Measurements from ENCODE around the gene PHGDH. TPM values are rescaled to one million over a fixed set of nuclear protein-coding genes. Genes with fewer than 3 reads are reported as not detected.

PHGDH gene
- total RNA-seq, 2 donors from 2014 or later, result 185 to 307 TPM

DNA sequence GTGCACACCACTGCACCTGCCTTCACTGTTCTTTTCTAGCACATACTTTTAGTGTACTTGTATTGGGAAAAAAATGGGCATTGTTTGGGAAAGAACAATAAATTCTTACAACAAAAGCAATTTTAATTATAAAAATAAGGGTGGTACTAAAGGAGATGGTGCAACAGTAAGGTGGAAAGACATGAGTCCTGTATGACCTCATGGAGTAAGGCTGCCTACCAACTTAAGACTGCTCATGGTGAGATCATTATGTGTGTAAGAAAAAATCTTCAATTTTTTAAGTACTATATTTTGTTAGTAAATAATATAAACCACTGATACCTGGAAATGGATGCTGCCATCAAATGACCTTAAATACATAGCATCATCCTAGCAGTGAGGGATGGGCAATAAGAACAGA lies 29.6 kb upstream of the PHGDH start:
- intact Hi-C loops (cut with DNase I), result no loop called here
- Histone ChIP-seq H3K36me3 (no peaks in the 10 kb centered on the region), H3K9me3 (no peaks in the 10 kb centered on the region), H3K4me3 (no peak overlapping the region), H3K27me3 (replicated peaks; ENCODE audit: insufficient read depth) (no peaks in the 10 kb centered on the region), H3K27ac (no peak overlapping the region), H3K4me1 (replicated peaks) (peaks cover under 1% of the 10 kb centered on the region)
- TF ChIP-seq POLR2A (IDR thresholded peaks at IDR 0.05) (no peak), POLR2AphosphoS5 (IDR thresholded peaks at IDR 0.05) (no peak)
- TF ChIP-seq, protein P1, sequence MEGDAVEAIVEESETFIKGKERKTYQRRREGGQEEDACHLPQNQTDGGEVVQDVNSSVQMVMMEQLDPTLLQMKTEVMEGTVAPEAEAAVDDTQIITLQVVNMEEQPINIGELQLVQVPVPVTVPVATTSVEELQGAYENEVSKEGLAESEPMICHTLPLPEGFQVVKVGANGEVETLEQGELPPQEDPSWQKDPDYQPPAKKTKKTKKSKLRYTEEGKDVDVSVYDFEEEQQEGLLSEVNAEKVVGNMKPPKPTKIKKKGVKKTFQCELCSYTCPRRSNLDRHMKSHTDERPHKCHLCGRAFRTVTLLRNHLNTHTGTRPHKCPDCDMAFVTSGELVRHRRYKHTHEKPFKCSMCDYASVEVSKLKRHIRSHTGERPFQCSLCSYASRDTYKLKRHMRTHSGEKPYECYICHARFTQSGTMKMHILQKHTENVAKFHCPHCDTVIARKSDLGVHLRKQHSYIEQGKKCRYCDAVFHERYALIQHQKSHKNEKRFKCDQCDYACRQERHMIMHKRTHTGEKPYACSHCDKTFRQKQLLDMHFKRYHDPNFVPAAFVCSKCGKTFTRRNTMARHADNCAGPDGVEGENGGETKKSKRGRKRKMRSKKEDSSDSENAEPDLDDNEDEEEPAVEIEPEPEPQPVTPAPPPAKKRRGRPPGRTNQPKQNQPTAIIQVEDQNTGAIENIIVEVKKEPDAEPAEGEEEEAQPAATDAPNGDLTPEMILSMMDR (IDR thresholded peaks at IDR 0.05), result no peak
- no peak for DNase-seq (ENCODE audit: low spot score)

DNA sequence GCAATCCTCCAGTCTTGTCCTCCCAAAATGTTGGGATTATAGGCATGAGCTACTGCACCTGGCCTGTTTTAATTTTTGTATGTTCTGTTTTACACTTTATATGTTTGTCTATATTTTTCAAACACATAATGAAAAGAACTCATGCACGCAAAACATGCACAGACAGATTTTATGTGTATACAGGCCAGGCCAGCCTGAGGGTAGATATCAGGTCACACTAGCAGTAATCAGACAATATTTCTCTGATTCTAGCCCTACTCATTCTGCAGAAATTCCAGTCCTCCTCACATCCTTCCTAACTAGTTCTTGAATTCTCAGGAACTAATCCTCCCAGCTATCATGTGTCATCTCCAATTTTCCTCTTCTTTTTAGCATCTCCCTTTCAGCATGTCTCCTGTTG lies 27.8 kb upstream of the PHGDH start:
- H3K4me3 ChIP-seq, result no peak overlapping the region
- H3K36me3 ChIP-seq, result no peaks in the 10 kb centered on the region
- DNase-seq (ENCODE audit: low spot score), result no peak
- intact Hi-C loops (cut with DNase I), result no loop called here
- TF ChIP-seq POLR2AphosphoS5 (IDR thresholded peaks at IDR 0.05) (no peak), POLR2A (IDR thresholded peaks at IDR 0.05) (no peak)
- TF ChIP-seq, protein P1 (IDR thresholded peaks at IDR 0.05), result no peak
- WGBS, result 43% methylated on average over 1 of the region's 1 CpG
- no peaks in the 10 kb centered on the region for H3K27me3 ChIP-seq (replicated peaks; ENCODE audit: insufficient read depth)
- no peak overlapping the region for H3K27ac ChIP-seq
- no peaks in the 10 kb centered on the region for H3K9me3 ChIP-seq
- H3K4me1 ChIP-seq (replicated peaks), result peaks cover 7% of the 10 kb centered on the region

DNA sequence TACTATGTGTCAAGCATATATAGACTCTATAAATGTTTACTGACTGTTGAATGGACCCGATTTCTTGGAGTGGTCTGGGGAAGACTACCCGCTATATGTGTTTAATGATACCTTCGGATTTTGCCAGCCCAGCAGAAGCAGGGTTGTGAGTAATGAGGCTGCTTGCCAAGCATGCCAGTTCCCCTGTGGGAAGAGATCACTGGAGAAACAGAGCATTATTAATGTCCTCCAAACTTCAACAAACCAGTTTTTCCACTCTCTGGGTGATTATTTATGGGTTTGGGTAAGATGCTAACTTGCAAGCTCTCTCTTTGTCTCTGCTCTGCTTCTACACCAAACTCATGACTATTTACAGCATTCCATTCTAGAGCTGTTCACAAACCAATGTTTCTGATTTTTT lies 25.1 kb upstream of the PHGDH start:
- H3K27me3 ChIP-seq (replicated peaks; ENCODE audit: insufficient read depth), result no peaks in the 10 kb centered on the region
- no peak overlapping the region for H3K4me3 ChIP-seq
- TF ChIP-seq POLR2A (IDR thresholded peaks at IDR 0.05) (no peak), POLR2AphosphoS5 (IDR thresholded peaks at IDR 0.05) (peak; percentile 90)
- TF ChIP-seq, protein P1 (IDR thresholded peaks at IDR 0.05), result no peak
- peak; percentile 88 for DNase-seq (ENCODE audit: low spot score)
- H3K36me3 ChIP-seq, result no peaks in the 10 kb centered on the region
- peaks cover 7% of the 10 kb centered on the region for H3K4me1 ChIP-seq (replicated peaks)
- intact Hi-C loops (cut with DNase I), result no loop called here
- 66% methylated on average over 3 of the region's 3 CpGs for WGBS
- H3K9me3 ChIP-seq, result no peaks in the 10 kb centered on the region
- H3K27ac ChIP-seq, result peak overlapping the region; percentile 59 to 69

DNA sequence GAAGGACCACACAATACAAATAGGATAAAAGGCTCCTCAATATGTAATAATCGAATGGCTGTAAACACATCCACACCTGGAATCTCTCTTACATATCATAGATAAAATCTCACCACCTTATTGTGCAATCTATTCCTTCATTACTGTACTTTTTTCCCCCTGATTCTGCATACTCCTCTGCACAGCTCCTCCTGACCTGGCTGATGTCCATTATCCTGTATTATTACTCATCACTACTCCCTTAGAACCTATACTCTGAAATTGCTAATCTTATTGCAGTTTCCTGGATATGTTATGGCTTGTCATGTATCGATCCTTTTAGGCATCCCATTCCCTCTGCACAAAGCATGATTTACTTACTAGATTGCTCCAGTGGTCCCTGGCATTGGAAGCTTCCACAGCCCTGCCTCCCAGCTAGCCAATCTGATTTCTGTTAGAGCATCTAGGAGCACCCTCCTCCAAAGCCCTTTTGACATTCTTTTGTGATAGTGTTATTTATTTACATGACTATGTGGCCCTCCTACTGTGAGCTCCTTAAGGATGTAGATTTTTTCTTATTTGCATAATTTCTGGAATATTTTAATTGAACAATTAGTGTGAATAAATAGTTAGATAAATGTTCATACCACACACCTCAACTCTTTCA lies 24.2 kb upstream of the PHGDH start:
- 40% methylated on average over 2 of the region's 2 CpGs for WGBS
- Histone ChIP-seq H3K4me1 (replicated peaks) (peaks cover 7% of the 10 kb centered on the region), H3K27me3 (replicated peaks; ENCODE audit: insufficient read depth) (no peaks in the 10 kb centered on the region), H3K27ac (peak overlapping the region in 1 of 2 donors; percentile 69), H3K36me3 (no peaks in the 10 kb centered on the region), H3K9me3 (no peaks in the 10 kb centered on the region), H3K4me3 (no peak overlapping the region)
- intact Hi-C loops (cut with DNase I), result no loop called here
- TF ChIP-seq, protein P1 (IDR thresholded peaks at IDR 0.05), result no peak
- TF ChIP-seq POLR2A (IDR thresholded peaks at IDR 0.05) (no peak), POLR2AphosphoS5 (IDR thresholded peaks at IDR 0.05) (no peak)
- DNase-seq (ENCODE audit: low spot score), result no peak

DNA sequence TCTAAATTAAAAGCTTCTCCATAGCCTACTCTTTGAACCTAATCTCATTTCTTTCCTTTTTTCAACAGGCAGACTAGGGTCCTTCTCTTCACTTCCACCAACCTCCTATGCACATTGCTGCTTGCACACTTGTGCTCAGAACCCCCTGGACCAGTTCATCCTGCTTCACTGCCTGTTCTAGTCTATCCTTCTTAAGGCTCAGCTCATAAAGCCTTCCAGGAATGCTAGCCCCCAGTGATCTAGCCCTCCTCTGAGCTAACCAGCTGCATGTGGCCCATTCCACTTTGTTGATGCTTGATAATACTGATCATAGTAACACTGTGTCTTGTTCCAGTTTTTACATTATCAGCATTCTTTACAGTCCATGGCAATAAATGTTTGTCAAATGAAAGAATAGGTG lies 22.9 kb upstream of the PHGDH start:
- TF ChIP-seq POLR2AphosphoS5 (IDR thresholded peaks at IDR 0.05) (no peak), POLR2A (IDR thresholded peaks at IDR 0.05) (no peak)
- TF ChIP-seq, protein P1 (IDR thresholded peaks at IDR 0.05), result no peak
- no peak overlapping the region for H3K27ac ChIP-seq
- no peaks in the 10 kb centered on the region for H3K27me3 ChIP-seq (replicated peaks; ENCODE audit: insufficient read depth)
- no peaks in the 10 kb centered on the region for H3K9me3 ChIP-seq
- intact Hi-C loops (cut with DNase I), result no loop called here
- no peak overlapping the region for H3K4me3 ChIP-seq
- DNase-seq (ENCODE audit: low spot score), result peak; percentile 11
- H3K4me1 ChIP-seq (replicated peaks), result peaks cover 7% of the 10 kb centered on the region
- no peaks in the 10 kb centered on the region for H3K36me3 ChIP-seq
